Measurements from ENCODE around the gene DYRK3.

DYRK3 gene

DNA sequence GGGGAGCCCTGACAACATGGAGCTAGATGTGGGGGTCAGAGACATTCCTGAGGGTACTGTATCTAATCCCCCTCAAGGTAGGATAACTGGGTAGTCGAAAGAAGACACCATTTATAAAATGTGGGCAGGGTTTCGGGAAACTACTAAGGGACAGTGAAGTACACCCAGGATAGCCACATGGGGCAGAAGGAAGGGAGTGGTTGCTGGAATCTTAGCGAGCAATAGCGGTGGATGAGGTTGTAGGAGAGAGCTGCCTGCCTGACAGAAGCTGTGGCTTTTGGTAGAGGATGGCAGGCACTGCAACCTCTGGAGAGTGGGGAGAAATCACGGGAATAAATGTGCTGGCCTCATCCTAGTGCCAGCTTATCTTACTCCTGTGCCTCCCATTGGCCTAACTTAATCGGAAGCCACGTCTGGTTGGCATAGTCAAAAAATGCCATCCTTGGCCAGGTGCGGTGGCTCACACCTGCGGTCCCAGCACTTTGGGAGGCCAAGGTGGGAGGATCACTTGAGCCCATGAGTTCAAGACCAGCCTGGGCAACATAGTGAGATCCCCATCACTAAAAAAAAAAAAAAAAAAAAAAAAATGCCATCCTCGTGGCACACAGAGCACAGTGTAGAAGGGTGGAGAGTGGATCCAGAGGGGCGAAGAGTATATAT lies 26.0 kb downstream of the DYRK3 start:
- no peak overlapping the region for H3K4me3 ChIP-seq (ENCODE audit: low read depth, low read length)
- TF ChIP-seq, protein P1, sequence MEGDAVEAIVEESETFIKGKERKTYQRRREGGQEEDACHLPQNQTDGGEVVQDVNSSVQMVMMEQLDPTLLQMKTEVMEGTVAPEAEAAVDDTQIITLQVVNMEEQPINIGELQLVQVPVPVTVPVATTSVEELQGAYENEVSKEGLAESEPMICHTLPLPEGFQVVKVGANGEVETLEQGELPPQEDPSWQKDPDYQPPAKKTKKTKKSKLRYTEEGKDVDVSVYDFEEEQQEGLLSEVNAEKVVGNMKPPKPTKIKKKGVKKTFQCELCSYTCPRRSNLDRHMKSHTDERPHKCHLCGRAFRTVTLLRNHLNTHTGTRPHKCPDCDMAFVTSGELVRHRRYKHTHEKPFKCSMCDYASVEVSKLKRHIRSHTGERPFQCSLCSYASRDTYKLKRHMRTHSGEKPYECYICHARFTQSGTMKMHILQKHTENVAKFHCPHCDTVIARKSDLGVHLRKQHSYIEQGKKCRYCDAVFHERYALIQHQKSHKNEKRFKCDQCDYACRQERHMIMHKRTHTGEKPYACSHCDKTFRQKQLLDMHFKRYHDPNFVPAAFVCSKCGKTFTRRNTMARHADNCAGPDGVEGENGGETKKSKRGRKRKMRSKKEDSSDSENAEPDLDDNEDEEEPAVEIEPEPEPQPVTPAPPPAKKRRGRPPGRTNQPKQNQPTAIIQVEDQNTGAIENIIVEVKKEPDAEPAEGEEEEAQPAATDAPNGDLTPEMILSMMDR (conservative IDR thresholded peaks at IDR 0.05; ENCODE audit: low read depth, low read length): no peak
- DNase-seq (ENCODE audit: low read depth): no peak

DNA sequence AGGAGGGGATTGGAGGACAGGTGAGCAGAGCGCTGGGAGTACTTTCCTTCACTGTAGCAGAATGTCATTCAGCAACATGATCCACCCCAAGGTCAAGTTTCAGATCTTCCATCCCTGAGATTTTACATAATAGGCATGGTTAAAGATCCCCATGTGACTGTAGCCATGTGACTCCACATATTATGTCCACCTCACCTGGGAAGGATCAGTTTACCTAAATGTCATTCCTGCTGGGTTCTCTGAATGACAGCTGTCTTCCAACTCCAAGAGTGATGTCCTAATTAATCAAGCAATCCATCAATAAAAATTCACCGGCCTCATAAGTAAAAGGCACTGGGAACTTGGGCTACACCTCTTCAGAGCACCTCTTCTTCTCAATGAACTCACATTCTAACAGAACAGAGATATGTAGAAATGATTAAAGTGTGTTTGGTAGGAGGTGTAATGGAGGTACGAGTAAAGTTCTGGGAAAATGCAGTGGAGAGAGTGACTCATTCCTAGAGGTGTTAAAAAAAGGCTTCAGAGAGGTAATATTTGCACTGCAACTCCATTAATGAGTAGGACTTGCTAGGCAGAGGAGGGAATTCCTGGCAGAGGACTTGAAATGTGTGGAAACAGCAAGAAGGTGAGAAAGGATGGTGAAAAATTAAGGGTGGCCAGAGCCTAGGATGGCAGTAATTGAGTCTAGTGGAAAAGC lies 27.2 kb downstream of the DYRK3 start:
- DNase-seq (ENCODE audit: low read depth): no peak
- TF ChIP-seq, protein P1 (conservative IDR thresholded peaks at IDR 0.05; ENCODE audit: low read depth, low read length): no peak

DNA sequence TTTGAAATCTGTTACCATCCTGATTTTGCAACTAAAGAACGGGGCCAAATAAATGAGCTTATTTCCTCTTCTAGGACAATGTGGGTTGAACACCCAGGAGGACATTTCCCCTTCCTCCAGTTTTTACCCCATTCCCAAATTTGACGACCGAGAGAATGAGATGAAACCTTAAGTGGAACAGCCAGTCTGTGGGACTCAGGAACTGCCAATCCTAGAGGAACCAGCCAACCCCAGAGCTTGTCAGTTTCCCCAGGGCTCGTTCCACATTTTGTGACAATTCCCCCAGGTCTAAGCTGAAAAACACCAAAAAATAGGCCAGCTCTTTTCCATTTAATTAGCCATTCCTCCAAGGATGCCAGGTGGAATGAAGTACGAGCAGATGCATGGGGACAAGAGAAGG lies 28.0 kb downstream of the DYRK3 start:
- TF ChIP-seq, protein P1 (conservative IDR thresholded peaks at IDR 0.05; ENCODE audit: low read depth, low read length): no peak
- no peak overlapping the region for H3K4me3 ChIP-seq (ENCODE audit: low read depth, low read length)
- DNase-seq (ENCODE audit: low read depth): no peak

More for the DNA sequence above, 27.2 kb downstream of the DYRK3 start:
- no peak overlapping the region for H3K4me3 ChIP-seq (ENCODE audit: low read depth, low read length)

DNA sequence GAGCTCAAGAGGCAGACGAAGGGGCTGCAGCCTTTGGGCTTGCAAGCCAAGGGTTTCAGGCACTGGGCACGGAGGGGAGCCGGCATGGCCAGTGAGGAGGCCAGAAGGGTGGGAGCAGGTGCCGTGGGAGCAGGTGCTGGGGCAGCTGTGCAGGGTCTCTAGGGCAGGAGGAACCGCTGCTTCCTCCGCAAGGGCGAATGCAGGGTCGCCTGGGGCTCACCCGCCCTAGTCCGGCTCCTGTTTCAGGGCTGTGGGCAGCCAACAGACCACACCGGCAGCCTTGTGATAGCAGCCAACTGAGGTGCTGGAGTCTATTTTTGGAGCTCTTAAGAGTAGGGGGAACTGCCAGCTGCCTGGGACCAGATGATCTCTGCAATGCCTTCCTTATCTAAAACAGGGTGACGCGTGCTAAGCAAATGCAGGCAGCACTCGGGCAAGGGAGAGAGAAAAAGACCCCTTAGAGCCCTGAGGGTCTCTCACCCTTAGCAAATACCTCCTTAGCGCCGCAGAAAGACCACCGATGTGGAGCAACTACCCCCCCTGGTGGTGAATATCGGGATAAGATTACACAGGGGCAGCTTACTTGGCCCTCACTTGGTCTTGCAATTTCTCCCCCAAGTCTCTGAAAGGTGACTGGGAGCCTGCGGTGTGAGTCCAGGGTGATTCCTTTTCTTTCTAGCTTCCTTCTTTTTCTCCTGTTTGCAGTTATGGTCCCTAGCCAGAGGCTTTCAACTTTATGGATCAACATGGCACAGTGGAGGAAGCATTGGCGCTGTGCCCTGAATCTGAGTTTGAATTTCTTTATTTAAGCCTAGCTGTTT lies 28.7 kb downstream of the DYRK3 start:
- DNase-seq (ENCODE audit: low read depth): peak; percentile 78
- no peak overlapping the region for H3K4me3 ChIP-seq (ENCODE audit: low read depth, low read length)
- TF ChIP-seq, protein P1 (conservative IDR thresholded peaks at IDR 0.05; ENCODE audit: low read depth, low read length): peak; percentile 86

DNA sequence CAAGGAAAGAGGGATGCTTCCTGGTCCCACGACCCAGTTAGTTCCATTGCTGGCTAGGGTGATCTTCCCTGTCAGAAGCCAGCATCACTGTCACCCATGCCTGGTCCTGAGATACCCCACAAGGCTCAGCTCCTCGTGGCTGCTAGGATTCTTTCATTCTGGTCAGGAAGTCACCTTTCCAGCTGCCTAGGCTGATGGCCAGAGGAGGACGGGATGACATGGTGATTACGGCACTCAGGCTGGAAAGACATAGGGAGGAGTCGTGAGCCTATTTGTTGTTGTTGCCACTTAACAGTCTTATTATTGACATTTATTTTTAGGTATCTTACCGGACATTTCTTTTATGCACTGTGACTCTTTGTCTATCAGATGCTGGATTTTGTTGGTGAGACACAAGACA lies 29.4 kb downstream of the DYRK3 start:
- no peak overlapping the region for H3K4me3 ChIP-seq (ENCODE audit: low read depth, low read length)
- TF ChIP-seq, protein P1 (conservative IDR thresholded peaks at IDR 0.05; ENCODE audit: low read depth, low read length): no peak
- DNase-seq (ENCODE audit: low read depth): no peak

DNA sequence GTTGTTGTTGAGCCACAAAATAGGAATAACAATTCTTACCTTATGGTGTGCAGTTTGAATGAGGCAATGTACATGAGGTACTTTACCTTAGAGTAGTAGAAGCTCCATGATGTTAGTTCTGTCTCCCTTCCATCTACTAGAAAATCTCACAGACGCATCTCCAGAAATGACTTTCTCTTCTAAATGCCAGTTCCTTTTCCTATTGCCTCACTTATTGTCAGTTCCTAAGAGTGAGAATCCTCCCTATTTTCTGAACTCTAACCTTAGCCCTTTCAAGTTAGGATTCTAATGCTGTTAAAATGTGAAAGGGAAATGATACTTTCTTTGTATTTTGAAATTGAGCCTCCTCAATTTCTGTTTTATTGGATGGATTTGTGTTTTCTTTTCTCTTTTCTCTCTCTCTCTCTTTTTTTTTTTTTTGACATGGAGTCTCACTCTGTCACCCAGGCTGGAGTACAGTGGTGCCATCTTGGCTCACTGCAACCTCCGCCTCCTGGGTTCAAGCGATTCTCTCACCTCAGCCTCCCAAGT lies 30.8 kb downstream of the DYRK3 start:
- no peak for DNase-seq (ENCODE audit: low read depth)
- no peak overlapping the region for H3K4me3 ChIP-seq (ENCODE audit: low read depth, low read length)
- TF ChIP-seq, protein P1 (conservative IDR thresholded peaks at IDR 0.05; ENCODE audit: low read depth, low read length): no peak
